ENCODE measurements around the gene PDSS2. TPM values are rescaled to one million over a fixed set of nuclear protein-coding genes. Genes with fewer than 3 reads are reported as not detected.

PDSS2 gene
- total and polyA plus RNA-seq, 9 of the 15 experiments (the other 6 are each of a cell fraction or from before 2014, with no cell fraction given) = 5.8 to 21.1 (median 12.0) TPM

GRCh38 chr6:107345393-107345792 lies 114.0 kb downstream of the PDSS2 start:
- H3K9me3 ChIP-seq (replicated peaks; ENCODE audit: control insufficient read depth, insufficient read depth, low read depth, low read length) = no peaks in the 10 kb centered on the region
- no peaks in the 10 kb centered on the region for H3K79me2 ChIP-seq (ENCODE audit: control insufficient read depth, insufficient read depth, low read length)
- no peak overlapping the region for H3K4me3 ChIP-seq
- no peaks in the 10 kb centered on the region for H3K9me1 ChIP-seq (ENCODE audit: control insufficient read depth, insufficient read depth, low read length)
- no TSS peak for BruUV-seq (replicated peaks)
- ATAC-seq = no peak
- intact Hi-C loops (cut with micrococcal nuclease) (no loop called here), in situ Hi-C loops (cut with MboI) (no loop called here)
- no peaks in the 10 kb centered on the region for H3K27me3 ChIP-seq (ENCODE audit: control insufficient read depth in 2 of 2, insufficient read depth in 2 of 2, low read length in 2 of 2)
- H3K4me1 ChIP-seq (replicated peaks in 1 of 2; ENCODE audit: control insufficient read depth in 2 of 2, insufficient read depth in 2 of 2, low read length in 2 of 2) = no peaks in the 10 kb centered on the region; a peak in 1 of 5 replicates
- H3K27ac ChIP-seq (ENCODE audit: extremely low read depth, low read depth, low read length) = no peak overlapping the region
- ChIA-PET CTCF (ENCODE audit: low intra/inter-chr PET ratio) (no interaction called here), POLR2A (no interaction called here)
- H3K4me2 ChIP-seq (ENCODE audit: insufficient read depth, low read length) = no peak overlapping the region
- H4K20me1 ChIP-seq (replicated peaks; ENCODE audit: control insufficient read depth, insufficient read depth, low read length) = no peaks in the 10 kb centered on the region
- H3K36me3 ChIP-seq (ENCODE audit: control insufficient read depth, insufficient read depth, low read length) = no peaks in the 10 kb centered on the region
- no peak overlapping the region for H2AFZ ChIP-seq (ENCODE audit: low read depth, low read length)
- no peak for DNase-seq (ENCODE audit: extremely low read depth in 1 of 4, low spot score in 3 of 4)
- FAIRE-seq = no peak
- H3K9ac ChIP-seq (ENCODE audit: insufficient read depth in 1 of 2, low read depth in 2 of 2, low read length in 2 of 2) = no peak overlapping the region
- TF ChIP-seq THRA (IDR thresholded peaks at IDR 0.05) (no peak), CHD7 (IDR thresholded peaks at IDR 0.05; ENCODE audit: low read depth, low read length) (no peak), ARHGAP35 (IDR thresholded peaks at IDR 0.05; ENCODE audit: partially characterized antibody) (no peak), GATA2 (CRISPR knock-in tag; IDR thresholded peaks at IDR 0.05) (no peak), NR2C2 (CRISPR knock-in tag; IDR thresholded peaks at IDR 0.05) (no peak), NR2C2 (tag; IDR thresholded peaks at IDR 0.05) (no peak), VEZF1 (CRISPR knock-in tag; IDR thresholded peaks at IDR 0.05) (peak; percentile 24; the same call in 1 of the 2 replicates), PHF8 (IDR thresholded peaks at IDR 0.05; ENCODE audit: borderline replicate concordance, low read length) (no peak)
